ENCODE data around the gene C5.

- no peak for TF ChIP-seq CTCF (IDR thresholded peaks at IDR 0.05)
- TF ChIP-seq POLR2A (IDR thresholded peaks at IDR 0.05; ENCODE audit: low read depth) = no peak
- no peak for TF ChIP-seq POLR2AphosphoS5 (IDR thresholded peaks at IDR 0.05)
- no peak for TF ChIP-seq EP300 (IDR thresholded peaks at IDR 0.05)
Measured at GRCh38 chr9:120940573-120940972, 109.5 kb downstream of the C5 start.
